ENCODE data around the gene PRR35.
"Not testable (repeated sequence)": the region's sequence is repeated elsewhere in the genome, so short reads cannot be mapped to it uniquely, and the experiment has no call there.

PRR35 gene

DNA sequence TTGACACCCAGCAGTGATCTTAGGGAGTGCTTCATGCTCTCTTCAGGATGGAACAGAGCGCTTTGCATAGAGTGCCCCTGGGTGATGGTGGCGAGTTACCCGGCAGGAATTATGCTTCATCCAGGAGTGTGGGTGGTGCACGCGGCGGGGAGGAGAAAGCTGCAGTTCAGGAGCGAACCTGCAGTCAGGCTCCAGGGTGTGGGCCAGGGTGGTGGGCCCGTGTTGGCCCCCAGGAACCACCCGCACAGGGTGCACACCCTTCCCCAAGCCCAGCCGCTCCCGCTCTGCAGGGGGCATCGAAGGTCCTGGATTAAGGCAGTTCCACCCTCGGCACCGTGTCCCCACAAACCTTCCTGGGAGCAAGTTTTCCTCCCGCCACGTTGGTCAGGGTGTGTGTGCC is 33.6 kb downstream of the PRR35 start:
- DNase-seq (ENCODE audit: low read depth) = no peak

DNA sequence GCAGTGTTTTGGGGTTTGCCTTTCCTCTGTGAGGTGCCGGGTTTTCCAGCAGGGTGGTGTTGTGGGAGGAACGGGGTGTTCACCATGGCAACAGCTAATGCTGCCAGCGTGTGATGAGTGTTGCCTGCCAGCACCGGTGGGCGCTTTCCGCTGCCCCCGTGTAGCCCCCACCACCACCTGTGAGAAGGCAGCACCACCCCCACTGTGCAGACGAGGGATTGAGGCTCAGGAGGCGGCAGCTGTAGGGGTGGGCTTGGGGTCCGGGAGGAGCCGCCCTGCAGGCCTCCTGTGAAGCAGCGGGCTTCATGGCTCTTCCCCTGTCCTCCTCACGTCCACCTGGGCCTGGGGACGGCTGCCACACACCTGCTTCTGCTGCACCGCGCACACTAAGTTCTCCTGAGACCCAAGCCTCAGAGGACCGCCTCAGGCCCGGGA is 34.9 kb downstream of the PRR35 start:
- no peak for DNase-seq (ENCODE audit: low read depth)

DNA sequence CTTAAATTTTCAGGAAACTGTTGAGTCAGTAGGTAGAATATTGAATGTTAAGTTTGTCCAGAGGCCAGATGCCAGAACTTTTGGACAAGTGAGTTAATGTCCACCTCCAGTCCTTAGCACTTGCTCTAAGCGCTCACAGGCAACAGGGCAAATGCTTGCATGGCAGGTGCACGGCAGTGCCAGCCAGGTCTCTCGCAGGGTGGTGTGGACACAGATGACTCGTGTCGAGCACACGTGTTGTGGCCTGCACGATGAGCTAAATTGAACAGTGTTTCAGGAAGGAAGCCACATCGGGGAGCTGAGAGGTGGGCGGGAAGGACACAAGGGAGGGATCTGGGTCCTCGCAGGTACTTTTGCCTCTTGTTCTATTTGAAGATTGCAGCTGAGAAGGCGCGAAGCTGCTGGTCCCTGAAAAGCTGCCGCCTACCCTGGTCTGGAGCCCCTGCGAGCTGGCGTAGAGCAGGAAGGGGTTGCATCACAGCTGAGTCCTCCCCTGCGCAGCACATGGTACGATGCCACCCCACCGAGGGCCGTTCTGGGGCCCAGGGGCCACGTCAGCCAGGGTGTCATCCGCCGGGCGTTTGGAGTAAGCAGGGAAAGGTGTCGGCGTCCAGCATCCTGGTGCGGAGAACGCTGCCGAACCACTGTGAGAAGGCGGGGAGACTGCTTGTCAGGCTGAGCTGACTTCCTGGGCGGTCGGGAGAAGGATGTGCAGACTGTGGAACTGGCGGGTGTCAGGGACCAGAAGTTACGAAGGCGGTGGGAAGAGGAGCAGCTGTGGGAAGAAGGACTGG is 35.9 kb downstream of the PRR35 start:
- DNase-seq (ENCODE audit: low read depth) = no peak

DNA sequence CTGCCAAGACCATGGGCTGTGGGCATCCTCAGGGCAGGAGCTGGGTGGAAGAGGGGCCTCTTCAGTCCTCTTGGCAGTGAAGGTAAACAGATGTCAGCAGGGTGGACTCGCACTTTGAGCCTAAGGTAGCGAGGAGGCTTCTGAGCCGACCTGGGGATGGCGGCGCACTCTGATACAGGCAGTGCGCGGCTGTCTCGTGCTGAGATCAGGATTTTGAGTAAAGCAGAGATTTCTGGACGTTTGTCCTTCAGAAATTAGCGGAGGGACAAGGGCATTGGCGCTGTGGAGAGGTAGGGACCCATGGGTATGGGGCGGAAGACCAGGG is 36.5 kb downstream of the PRR35 start:
- DNase-seq (ENCODE audit: low read depth) = no peak

DNA sequence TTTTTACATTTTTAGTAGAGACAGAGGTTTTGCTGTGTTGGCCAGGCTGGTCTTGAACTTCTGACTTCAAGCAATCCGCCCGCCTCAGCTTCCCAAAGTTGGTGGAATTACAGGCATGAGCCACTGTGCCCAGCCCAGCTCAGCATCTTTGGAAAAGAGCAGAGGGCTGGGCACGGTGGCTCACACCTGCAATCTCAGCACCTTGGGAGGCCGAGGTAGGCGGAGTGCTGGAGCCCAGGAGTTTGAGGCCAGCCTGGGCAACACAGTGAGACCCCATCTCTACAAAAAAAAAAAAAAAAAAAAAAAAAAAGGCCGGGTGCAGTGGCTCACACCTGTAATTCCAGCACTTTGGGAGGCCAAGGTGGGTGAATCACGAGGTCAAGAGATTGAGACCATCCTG is 37.5 kb downstream of the PRR35 start:
- not testable (repeated sequence) for DNase-seq (ENCODE audit: low read depth)

DNA sequence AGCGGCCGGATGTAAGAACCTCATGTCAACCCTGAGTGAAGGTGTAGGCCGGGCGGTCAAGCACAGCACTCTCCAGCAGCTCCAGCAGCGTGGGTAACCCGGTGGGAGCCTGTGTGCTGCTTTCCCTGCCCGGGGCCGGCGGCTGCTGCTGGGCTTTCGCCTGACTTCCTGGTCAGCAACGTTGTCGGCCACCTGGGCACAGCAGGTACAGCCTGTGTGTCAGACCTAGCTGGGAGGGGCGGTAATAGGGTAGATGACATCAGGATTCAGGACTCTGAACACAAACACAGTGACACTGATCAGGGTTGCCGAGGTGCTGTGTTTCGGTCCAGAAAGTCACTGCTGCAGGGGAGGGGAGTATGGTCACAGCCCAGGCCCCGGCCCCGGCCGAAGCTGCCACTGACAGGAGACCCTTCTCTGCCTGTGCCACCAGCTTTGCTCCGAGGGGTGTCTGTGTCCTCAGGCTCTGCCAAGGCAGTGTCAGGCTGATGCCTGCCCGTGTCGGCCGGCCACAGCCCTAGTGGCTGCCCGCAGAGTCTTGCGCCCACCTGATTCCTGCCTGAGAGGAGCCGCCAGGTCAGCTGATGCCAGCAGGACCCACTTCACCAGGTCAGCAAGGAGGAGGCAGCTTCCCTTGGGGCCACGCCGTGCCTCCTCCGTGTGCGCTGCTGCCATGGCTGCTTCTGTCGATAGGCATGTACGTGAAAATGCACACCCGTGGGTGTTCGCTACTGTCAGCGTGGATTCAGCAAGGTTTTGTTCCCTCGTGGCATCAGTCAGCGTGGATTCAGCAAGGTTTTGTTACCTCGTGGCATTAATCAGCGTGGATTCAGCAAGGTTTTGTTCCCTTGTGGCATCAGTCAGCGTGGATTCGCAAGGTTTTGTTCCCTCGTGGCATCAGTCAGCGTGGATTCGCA is 38.9 kb downstream of the PRR35 start:
- no peak for DNase-seq (ENCODE audit: low read depth)

- DNase-seq (ENCODE audit: low read depth) = no peak
These were observed 40.6 kb downstream of the PRR35 start for GRCh38 chr16:600781-601180.

DNA sequence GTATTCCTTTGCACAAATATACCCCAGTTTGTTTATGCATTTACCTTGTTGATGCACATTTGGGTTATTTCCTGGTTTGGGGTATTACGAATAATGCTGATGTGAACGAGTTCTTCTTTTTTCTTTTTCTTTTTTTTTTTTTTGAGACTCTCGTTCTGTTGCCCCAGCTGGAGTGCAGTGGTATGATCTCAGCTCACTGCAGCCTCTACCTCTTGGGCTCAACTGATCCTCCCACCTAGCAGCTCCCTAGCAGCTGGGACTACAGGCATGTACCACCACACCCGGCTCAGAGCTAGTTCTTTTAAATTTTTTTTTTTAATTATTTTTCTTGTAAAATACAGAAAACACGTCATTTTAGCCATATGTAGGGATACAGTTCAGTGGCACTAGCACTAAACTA is 43.7 kb downstream of the PRR35 start:
- DNase-seq (ENCODE audit: low read depth) = no peak

GRCh38 chr16:606656-607307 is 46.6 kb downstream of the PRR35 start:
- no peak for DNase-seq (ENCODE audit: low read depth)

DNA sequence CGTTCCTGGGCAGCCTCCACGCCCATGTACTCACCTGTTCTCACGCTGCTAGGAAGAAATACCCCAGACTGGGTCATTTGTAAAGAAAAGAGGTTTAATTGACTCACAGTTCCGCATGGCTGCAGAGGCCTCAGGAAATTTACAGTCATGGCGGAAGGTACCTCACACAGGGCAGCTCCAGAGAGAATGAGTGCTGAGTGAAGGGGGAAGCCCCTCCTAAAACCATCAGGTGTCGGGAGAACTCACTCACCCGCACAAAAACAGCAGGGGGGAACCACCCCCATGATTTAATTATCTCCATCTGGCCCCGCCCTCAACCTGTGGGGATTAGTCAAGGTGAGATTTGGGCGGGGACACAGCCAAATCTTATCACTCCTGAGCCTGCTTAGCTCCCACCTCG is 47.8 kb downstream of the PRR35 start:
- no peak for DNase-seq (ENCODE audit: low read depth)

DNA sequence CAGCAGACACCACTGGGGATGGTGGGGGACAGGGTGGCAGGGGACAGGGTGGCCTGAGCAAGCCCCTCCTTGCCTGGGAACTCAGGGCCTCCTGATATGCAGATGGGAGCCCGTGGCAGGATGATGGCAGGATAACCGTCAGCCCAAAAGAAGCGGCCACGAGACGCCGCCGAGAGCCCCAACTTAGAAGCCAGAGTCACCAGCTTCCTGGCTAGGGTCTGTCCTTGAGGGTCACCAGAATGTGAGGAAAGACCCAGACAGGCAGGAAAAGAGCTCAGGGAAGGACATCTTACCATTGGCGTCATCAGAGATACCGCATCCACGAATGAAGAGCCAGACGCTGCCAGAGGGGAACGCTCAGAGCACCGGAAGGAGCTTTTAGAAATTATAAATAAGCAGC is 49.1 kb downstream of the PRR35 start:
- no peak for DNase-seq (ENCODE audit: low read depth)

DNA sequence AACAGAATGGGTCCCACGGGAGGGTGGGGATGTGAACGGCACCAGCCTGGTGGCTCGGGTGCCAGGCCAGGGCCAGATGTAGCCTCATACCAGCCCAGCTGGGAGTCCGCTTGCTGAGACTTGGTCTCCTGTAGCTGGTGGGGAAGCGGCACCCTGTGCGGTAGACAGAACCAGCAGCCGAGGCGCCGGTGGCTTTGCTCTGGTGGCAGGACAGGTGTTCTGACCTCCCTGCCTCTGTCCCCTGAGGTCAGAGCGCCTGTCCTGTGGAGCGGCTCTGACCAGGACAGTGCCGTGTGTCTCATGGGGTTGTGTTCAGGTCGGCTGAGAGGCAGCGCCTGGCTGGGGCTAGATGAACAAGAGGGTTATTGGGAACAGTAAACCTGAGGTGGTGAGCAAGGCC is 49.8 kb downstream of the PRR35 start:
- no peak for DNase-seq (ENCODE audit: low read depth)

DNA sequence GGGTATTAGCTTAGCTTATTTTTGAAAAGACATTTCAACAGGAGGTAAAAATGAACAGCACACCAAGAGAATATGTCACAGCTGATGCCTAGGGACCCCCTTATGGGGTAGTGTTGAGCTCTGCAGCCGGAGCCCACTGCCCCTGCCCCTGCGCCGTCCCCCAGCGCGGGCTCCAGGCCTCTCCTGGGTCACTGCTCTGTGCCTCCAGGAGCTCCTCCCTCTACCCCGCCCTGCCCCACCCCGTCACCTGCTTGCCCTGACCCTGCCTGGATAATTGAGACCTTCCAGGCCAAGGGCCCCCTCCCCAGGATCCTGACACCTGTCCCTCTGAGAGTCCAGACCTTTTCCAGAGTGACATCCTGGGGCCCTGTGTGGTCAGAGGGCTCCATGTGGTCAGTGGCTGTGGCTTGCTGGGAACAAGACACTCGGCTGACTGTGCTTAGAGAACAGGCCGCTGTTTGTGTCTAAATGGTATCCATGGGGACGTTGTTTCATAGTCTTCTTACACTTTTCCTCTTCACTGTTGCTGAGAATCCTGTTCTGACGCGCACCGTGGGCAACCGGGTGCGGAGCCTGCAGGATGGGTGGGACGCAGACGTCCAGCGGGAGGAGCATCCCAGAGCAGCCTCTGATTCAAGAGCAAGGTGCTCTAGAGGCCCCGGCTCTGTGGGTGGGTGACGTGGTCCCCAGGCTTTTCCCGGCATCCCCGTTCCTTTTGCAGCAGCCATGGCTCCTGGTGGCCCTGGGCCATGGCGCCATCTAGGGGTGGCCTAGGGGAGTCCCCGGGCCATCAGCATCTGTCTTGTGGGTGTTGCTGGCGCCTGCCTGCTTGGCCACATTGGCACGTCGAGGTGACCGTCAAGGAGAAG is 50.6 kb downstream of the PRR35 start:
- DNase-seq (ENCODE audit: low read depth) = no peak

GRCh38 chr16:615122-615521 is 54.9 kb downstream of the PRR35 start:
- no peak for DNase-seq (ENCODE audit: low read depth)

Measured in activated gamma-delta T cell treated with anti-CD3 and anti-CD28 coated beads, Interleukin-2, amount 50 U/mL, for 16 hours (primary cell).